ENCODE results near the gene EXTL1. TPM values are rescaled to one million over a fixed set of nuclear protein-coding genes. Genes with fewer than 3 reads are reported as not detected.

Gene EXTL1
- total RNA-seq, 2 experiments from 2014 or later, result not detected

- no peaks in the 10 kb centered on the region for H3K36me3 Mint-ChIP-seq (ENCODE audit: low read depth)
- Histone ChIP-seq H3K4me3 (ENCODE audit: low read length) (no peak overlapping the region), H3K4me1 (ENCODE audit: insufficient read depth, low read length) (peaks cover 1% of the 10 kb centered on the region), H3K36me3 (ENCODE audit: insufficient read depth, low read length) (no peaks in the 10 kb centered on the region), H3K27ac (ENCODE audit: low read depth in 1 of 2, low read length in 2 of 2) (no peak overlapping the region), H3K9me3 (ENCODE audit: control insufficient read depth in 1 of 2, insufficient read depth in 1 of 2, low read length in 2 of 2) (peaks cover 0 to 6% of the 10 kb centered on the region in 2 experiments), H3K27me3 (ENCODE audit: control insufficient read depth in 1 of 2, insufficient read depth in 2 of 2, low read length in 2 of 2) (peaks cover 30 to 35% of the 10 kb centered on the region in 2 experiments)
- H3K27me3 Mint-ChIP-seq, result peaks cover 33% of the 10 kb centered on the region
- H3K4me3 Mint-ChIP-seq, result no peak overlapping the region
- no peak for TF ChIP-seq CTCF (IDR thresholded peaks at IDR 0.05)
- H3K9me3 Mint-ChIP-seq, result no peaks in the 10 kb centered on the region
- ATAC-seq (ENCODE audit: poor library complexity) (no peak), DNase-seq (no peak)
- intact Hi-C loops (cut with DNase I, micrococcal nuclease), result no loop called here
- H3K27ac Mint-ChIP-seq, result no peak overlapping the region
- ChIA-PET CTCF (no interaction called here), POLR2A (no interaction called here)
- peaks cover 6% of the 10 kb centered on the region for H3K4me1 Mint-ChIP-seq (ENCODE audit: low read depth)
Observed at GRCh38 chr1:26041401-26041800, 19.8 kb downstream of the EXTL1 start.

GRCh38 chr1:26041978-26042377 is 20.4 kb downstream of the EXTL1 start:
- DNase-seq, result no peak
- Mint-ChIP-seq H3K4me3 (no peak overlapping the region), H3K27ac (no peak overlapping the region), H3K4me1 (ENCODE audit: low read depth) (peaks cover 6% of the 10 kb centered on the region), H3K9me3 (no peaks in the 10 kb centered on the region), H3K36me3 (ENCODE audit: low read depth) (no peaks in the 10 kb centered on the region), H3K27me3 (peaks cover 39% of the 10 kb centered on the region)
- Histone ChIP-seq H3K36me3 (ENCODE audit: insufficient read depth, low read length) (no peaks in the 10 kb centered on the region), H3K27ac (ENCODE audit: low read depth in 1 of 2, low read length in 2 of 2) (no peak overlapping the region), H3K27me3 (ENCODE audit: control insufficient read depth in 1 of 2, insufficient read depth in 2 of 2, low read length in 2 of 2) (peaks cover 36 to 41% of the 10 kb centered on the region in 2 experiments), H3K4me3 (ENCODE audit: low read length) (no peak overlapping the region), H3K9me3 (ENCODE audit: control insufficient read depth in 1 of 2, insufficient read depth in 1 of 2, low read length in 2 of 2) (peaks cover 0 to 6% of the 10 kb centered on the region in 2 experiments), H3K4me1 (ENCODE audit: insufficient read depth, low read length) (peaks cover 2% of the 10 kb centered on the region)
- CTCF ChIA-PET, result no interaction called here
- TF ChIP-seq CTCF (IDR thresholded peaks at IDR 0.05), result no peak
- intact Hi-C loops (cut with DNase I, micrococcal nuclease), result no loop called here
- POLR2A ChIA-PET, result no interaction called here
- ATAC-seq (ENCODE audit: poor library complexity), result no peak

GRCh38 chr1:26043765-26044164 is 22.2 kb downstream of the EXTL1 start:
- Mint-ChIP-seq H3K4me3 (no peak overlapping the region), H3K36me3 (ENCODE audit: low read depth) (no peaks in the 10 kb centered on the region), H3K9me3 (no peaks in the 10 kb centered on the region), H3K4me1 (ENCODE audit: low read depth) (peaks cover 6% of the 10 kb centered on the region), H3K27ac (no peak overlapping the region), H3K27me3 (peaks cover 56% of the 10 kb centered on the region)
- no peak overlapping the region for H3K27ac ChIP-seq (ENCODE audit: low read depth in 1 of 2, low read length in 2 of 2)
- H3K4me3 ChIP-seq (ENCODE audit: low read length), result no peak overlapping the region
- POLR2A ChIA-PET, result no interaction called here
- H3K9me3 ChIP-seq (ENCODE audit: control insufficient read depth in 1 of 2, insufficient read depth in 1 of 2, low read length in 2 of 2), result peaks cover 0 to 6% of the 10 kb centered on the region in 2 experiments
- peaks cover 48 to 52% of the 10 kb centered on the region in 2 experiments for H3K27me3 ChIP-seq (ENCODE audit: control insufficient read depth in 1 of 2, insufficient read depth in 2 of 2, low read length in 2 of 2)
- CTCF ChIA-PET, result interaction anchor here (1.0 kb wide), 1 partner anchor 7 kb away, joined by 3 read pairs; no protein-coding TSS in a partner anchor
- intact Hi-C loops (cut with DNase I, micrococcal nuclease), result no loop called here
- no peaks in the 10 kb centered on the region for H3K36me3 ChIP-seq (ENCODE audit: insufficient read depth, low read length)
- no peak for ATAC-seq (ENCODE audit: poor library complexity)
- H3K4me1 ChIP-seq (ENCODE audit: insufficient read depth, low read length), result peaks cover 2% of the 10 kb centered on the region
- no peak for TF ChIP-seq CTCF (IDR thresholded peaks at IDR 0.05)
- DNase-seq, result no peak
